EH (cell line): ENCODE results near the gene ZNF280B.
"Not testable (repeated sequence)": the region's sequence is repeated elsewhere in the genome, so short reads cannot be mapped to it uniquely, and the experiment has no call there.

Experiments used
- DNase-seq: peaks from one replicate; pipeline ENCODE4 v3.0.0-alpha.2; 2015; ENCODE audit warnings: low read depth

Gene ZNF280B

DNA sequence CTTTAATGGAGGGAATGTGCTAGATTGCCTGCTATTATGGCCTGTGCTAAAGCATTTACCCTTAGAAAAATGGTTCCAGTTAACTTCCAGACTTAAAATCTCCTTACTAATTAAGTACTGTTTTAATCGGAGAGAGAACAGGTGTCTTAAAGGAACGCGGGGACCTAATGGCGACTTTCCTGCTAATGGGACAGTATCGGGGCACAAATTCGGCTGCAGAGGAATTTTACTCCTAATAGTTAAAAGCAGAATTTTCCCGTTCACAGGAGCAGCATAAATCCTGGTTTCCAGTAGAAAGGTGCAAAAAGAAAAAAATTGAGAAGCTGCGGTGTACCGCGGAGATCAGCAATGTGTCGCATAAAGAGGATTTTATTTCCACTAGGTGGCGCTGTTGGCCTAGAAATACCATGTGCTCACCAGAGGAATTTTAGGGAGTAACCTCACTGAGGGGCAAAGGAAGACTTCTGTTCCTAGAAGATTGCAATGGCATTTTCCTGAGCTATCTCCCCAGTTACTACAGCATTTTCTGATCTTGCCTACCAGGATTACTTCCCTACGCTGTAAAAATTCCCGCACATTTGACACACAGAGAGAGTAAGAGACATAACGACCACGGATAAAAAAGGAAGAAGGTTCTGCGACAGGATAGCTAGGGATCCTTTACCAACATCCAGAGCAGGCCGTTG is 44.5 kb downstream of the ZNF280B start:
- peak; percentile 64 for DNase-seq

DNA sequence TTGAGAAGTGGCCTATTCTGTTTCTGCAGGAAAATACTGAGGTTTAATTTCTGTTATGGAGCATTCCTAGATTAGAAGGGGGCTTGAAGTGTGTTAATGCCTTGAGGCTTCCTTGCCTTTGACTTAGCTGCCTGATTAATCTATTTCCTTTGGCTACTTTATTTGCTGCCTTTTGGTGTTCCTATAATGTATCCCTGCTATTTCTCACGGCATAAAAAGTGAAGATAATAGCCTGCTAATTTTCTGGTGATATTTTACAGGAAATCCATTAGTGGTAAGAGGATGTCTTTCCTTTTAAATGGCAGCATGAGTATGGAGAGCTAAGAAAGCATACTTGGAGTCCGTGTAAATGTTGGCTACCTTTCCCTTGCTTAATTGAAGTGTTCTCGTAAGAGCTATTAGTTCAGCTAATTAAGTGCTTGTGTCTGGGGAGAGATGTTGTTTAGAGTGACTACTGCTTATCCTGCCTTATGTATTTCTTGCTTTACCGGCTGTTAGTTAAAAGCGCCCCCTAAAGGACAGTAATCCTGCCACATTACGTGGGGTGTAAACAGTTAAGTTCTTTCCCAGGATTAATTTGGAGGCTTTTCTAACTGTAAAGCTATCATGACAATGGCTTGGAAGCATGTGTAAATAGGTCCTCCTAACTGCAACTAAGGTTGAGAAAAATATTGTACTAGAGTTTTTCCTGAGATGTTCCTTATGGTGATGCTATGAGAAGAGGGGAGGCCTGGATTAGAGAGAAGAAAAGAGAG is 45.6 kb downstream of the ZNF280B start:
- DNase-seq = peak; percentile 5

DNA sequence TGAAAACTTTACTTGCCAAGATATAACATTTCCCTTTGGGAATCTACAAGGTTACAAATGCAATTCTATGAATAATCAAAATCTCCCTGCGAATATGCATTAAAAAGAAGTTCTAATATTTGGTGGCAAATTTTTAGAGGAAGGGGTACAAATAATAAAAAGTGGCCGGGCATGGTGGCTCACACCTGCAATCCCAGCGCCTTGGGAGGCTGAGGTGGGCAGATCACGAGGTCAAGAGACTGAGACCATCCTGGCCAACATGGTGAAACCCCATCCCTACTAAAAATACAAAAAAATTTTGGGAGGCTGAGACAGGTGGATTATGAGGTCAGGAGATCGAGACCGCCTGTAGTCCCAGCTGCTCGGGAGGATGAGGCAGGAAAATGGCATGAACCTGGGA is 47.0 kb downstream of the ZNF280B start:
- DNase-seq = no peak

DNA sequence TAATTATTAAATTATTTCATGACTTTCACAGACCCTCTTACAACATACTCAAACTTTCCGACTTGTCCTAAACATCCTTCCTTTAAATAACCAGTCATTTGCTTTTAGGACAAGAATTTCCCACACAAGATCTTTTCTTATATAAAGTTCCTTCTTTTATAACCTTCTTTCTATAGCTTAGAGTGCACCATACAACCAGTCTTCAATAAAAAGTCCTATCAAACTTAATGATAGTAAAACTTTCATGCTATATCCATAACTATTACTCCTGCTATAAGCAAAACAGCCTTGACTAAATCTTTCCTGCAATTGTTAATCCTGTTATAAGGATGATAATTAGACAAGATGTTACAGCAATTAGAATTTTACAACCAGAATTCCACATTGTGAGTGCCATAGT is 47.4 kb downstream of the ZNF280B start:
- DNase-seq = no peak

- peak; percentile 3 for DNase-seq
Measured at GRCh38 chr22:22460635-22461034, 47.9 kb downstream of the ZNF280B start.

- no peak for DNase-seq
Measured at GRCh38 chr22:22460060-22460459, 48.5 kb downstream of the ZNF280B start.

DNA sequence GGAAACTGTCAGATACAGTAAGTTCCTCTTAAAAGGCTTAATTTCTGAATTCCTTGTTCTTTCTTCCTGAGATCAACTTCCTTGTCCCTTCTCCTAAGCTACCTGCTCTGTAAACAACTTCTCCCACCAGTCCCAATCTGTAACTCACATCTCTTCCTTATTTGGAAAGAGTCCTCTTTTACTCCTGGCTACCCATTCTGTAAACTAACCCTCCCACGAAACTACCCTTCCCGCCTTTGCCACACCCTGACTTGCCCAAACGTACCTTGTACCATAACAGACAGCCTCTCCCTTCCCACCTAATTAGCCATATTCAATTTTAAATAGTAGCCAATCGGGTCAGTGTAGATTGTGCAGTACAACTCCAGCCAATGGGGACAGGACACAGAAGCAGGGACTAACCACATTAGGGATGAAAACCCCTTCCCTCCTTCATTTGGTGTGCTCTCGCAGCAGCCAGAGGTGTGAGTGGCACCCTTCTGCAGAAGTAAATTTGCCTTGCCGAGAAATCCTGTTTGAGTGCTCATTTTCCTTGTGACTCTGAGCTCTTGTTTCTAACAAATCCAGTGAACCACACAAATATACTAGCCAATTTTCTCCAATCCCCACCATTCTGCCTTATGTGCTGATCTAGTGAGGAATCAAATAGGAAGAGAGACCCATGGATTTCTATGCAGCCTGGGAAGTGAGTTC is 49.5 kb downstream of the ZNF280B start:
- no peak for DNase-seq

DNA sequence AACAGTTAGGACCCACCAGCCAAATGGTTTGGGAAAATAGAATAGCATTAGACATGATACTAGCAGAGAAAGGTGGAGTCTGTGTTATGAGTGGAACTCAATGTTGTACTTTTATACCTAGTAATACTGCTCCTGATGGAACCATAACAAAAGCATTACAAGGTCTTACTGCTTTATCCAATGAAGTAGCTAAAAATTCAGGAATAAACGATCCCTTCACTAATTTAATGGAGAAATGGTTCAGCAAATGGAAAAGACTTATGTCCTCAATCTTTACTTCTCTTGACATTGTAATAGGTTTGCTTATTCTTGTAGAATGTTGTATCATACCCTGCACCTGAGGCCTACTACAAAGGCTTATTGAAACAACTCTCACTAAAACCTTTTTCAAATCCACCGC is 50.2 kb downstream of the ZNF280B start:
- DNase-seq = no peak

DNA sequence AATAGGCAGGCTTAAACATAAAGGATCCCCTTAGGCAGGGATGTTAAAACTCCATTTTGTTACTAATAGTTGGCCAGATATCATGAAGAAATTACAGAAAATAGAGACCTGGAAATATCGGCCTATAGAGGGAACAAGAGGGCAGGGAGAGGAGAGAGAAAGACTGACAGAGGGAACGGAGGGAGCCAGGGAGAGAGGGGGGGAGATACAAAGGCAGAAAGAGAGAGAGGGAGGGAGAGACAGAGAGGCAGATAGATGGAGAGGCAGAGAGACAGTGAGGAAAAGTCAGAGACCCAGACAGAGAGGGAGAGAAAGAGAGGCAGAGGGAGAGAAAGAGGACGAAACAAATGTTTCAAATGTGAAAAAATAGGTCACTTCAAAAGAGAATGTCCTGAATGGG is 53.5 kb downstream of the ZNF280B start:
- no peak for DNase-seq

DNA sequence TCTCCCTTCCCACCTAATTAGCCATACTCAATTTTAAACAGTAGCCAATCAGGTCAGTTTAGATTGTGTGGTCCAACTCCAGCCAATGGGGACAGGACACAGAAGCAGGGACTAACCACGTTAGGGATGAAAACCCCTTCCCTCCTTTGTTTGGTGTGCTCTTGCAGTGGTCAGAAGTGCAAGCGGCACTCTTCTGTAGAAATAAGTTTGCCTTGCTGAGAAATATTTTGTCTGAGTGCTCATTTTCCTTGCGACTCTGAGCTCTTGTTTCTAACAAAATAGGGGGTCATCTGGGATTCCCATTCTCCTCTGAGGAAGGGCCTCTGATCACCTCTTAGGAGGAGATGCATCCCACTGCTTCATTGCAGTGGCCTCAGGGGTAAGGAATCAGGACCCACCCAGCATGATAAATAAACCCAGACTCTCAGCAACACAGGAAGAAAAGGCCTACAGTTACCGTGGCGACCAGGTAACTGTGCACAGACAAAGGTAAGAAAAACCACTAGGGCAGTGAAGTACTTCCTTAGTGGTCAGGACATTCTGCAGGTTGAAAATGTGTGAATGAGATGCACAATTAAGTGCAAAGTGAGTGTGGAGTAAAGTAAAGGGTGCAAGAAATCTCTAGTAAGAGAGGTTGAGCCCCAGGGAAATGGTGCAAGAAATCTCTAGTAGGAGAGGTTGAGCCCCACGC is 55.4 kb downstream of the ZNF280B start:
- no peak for DNase-seq

GRCh38 chr22:22452211-22452610 is 56.3 kb downstream of the ZNF280B start:
- DNase-seq = no peak

- no peak for DNase-seq
Measured at GRCh38 chr22:22450343-22450839, 58.2 kb downstream of the ZNF280B start.

DNA sequence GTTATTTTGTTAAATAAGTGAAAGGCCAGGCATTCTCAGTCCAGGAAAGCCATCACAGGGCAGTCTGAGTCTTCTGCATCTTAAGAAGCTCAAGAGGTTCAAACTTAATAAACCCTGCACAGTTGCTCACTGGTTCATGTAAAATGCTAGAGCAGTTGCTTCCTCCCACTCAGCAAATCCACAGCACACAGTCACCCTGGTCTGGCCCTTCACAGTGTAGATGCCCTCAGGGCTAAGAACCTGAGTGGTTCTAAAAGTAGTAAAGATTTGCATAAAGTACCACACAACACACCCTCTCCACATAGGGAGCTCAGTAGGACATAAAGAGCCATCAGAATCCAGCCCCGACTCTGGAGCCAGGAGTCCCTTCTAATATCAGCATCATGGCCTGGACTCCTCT is 58.7 kb downstream of the ZNF280B start:
- DNase-seq = no peak

- no peak for DNase-seq
Measured at GRCh38 chr22:22446517-22446916, 62.0 kb downstream of the ZNF280B start.

GRCh38 chr22:22444007-22444589 is 64.4 kb downstream of the ZNF280B start:
- not testable (repeated sequence) for DNase-seq

GRCh38 chr22:22442928-22443709 is 65.4 kb downstream of the ZNF280B start:
- DNase-seq = no peak

DNA sequence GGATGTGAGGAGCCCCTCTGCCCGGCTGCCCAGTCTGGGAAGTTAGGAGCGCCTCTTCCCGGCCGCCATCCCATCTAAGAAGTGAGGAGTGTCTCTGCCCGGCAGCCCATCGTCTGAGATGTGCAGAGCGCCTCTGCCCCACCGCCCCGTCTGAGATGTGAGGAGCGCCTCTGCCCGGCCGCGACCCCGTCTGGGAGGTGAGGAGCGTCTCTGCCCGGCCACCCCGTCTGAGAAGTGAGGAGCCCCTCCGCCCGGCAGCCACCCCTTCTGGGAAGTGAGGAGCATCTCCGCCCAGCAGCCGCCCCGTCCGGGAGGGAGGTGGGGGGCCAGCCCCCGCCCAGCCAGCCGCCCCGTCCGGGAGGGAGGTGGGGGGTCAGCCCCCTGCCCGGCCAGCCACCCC is 66.9 kb downstream of the ZNF280B start:
- not testable (repeated sequence) for DNase-seq

GRCh38 chr22:22440188-22440587 is 68.4 kb downstream of the ZNF280B start:
- no peak for DNase-seq
